ENCODE results near the gene SPPL3.
"Not testable (repeated sequence)": the region's sequence is repeated elsewhere in the genome, so short reads cannot be mapped to it uniquely, and the experiment has no call there.

Gene SPPL3

GRCh38 chr12:120920178-120920577 is 16.0 kb upstream of the SPPL3 start:
- DNase-seq (ENCODE audit: low read depth in 2 of 2): no peak

GRCh38 chr12:120917748-120918147 is 13.6 kb upstream of the SPPL3 start:
- DNase-seq (ENCODE audit: low read depth in 2 of 2): no peak

- no peak for DNase-seq (ENCODE audit: low read depth in 2 of 2)
Observed at GRCh38 chr12:120916561-120916960, 12.4 kb upstream of the SPPL3 start.

GRCh38 chr12:120914794-120915193 is 10.6 kb upstream of the SPPL3 start:
- DNase-seq (ENCODE audit: low read depth in 2 of 2): no peak

- DNase-seq (ENCODE audit: low read depth in 2 of 2): no peak
Observed at GRCh38 chr12:120909633-120910298, 5.6 kb upstream of the SPPL3 start.

- no peak for DNase-seq (ENCODE audit: low read depth in 2 of 2)
Observed at GRCh38 chr12:120905856-120906384, 1.8 kb upstream of the SPPL3 start.

- peak; percentile 45 to 58 for DNase-seq (ENCODE audit: low read depth in 2 of 2)
Observed at GRCh38 chr12:120903412-120904196, 554 bp downstream of the SPPL3 start.

- DNase-seq (ENCODE audit: low read depth in 2 of 2): no peak
Observed at GRCh38 chr12:120902846-120903411, 1.2 kb downstream of the SPPL3 start.

GRCh38 chr12:120901818-120902217 is 2.3 kb downstream of the SPPL3 start:
- no peak for DNase-seq (ENCODE audit: low read depth in 2 of 2)

- DNase-seq (ENCODE audit: low read depth in 2 of 2): not testable (repeated sequence)
Observed at GRCh38 chr12:120901101-120901500, 3.1 kb downstream of the SPPL3 start.

GRCh38 chr12:120895532-120895931 is 8.6 kb downstream of the SPPL3 start:
- no peak for DNase-seq (ENCODE audit: low read depth in 2 of 2)

- no peak for DNase-seq (ENCODE audit: low read depth in 2 of 2)
Observed at GRCh38 chr12:120892265-120892664, 11.9 kb downstream of the SPPL3 start.

GRCh38 chr12:120890963-120891362 is 13.2 kb downstream of the SPPL3 start:
- DNase-seq (ENCODE audit: low read depth in 2 of 2): no peak

GRCh38 chr12:120887253-120888043 is 16.7 kb downstream of the SPPL3 start:
- DNase-seq (ENCODE audit: low read depth in 2 of 2): peak in 1 of 2 donors; percentile 23

- DNase-seq (ENCODE audit: low read depth in 2 of 2): no peak
Observed at GRCh38 chr12:120886199-120887018, 17.7 kb downstream of the SPPL3 start.

GRCh38 chr12:120885521-120885920 is 18.6 kb downstream of the SPPL3 start:
- no peak for DNase-seq (ENCODE audit: low read depth in 2 of 2)

- no peak for DNase-seq (ENCODE audit: low read depth in 2 of 2)
Observed at GRCh38 chr12:120884644-120885043, 19.5 kb downstream of the SPPL3 start.

- DNase-seq (ENCODE audit: low read depth in 2 of 2): no peak
Observed at GRCh38 chr12:120882055-120882555, 22.1 kb downstream of the SPPL3 start.

- no peak for DNase-seq (ENCODE audit: low read depth in 2 of 2)
Observed at GRCh38 chr12:120879718-120880300, 24.3 kb downstream of the SPPL3 start.

GRCh38 chr12:120879102-120879501 is 25.1 kb downstream of the SPPL3 start:
- no peak for DNase-seq (ENCODE audit: low read depth in 2 of 2)

All from stimulated activated CD4-positive, alpha-beta T cell treated with anti-CD3 and anti-CD28 coated beads, Interleukin-4, amount 100 ng/mL, for 48 hours (primary cell).